Myometrial cell (primary cell): ENCODE measurements around the gene GPR179. TPM values are rescaled to one million over a fixed set of nuclear protein-coding genes. Genes with fewer than 3 reads are reported as not detected.

Experiments used
- total RNA-seq: library from RNA; depleted of rRNA; stranded (reverse); fragments of >200 nt; gene quantifications from 2 replicates; pipeline ENCODE4 v1.2.3, GENCODE V29; 2015

GPR179 gene, protein sequence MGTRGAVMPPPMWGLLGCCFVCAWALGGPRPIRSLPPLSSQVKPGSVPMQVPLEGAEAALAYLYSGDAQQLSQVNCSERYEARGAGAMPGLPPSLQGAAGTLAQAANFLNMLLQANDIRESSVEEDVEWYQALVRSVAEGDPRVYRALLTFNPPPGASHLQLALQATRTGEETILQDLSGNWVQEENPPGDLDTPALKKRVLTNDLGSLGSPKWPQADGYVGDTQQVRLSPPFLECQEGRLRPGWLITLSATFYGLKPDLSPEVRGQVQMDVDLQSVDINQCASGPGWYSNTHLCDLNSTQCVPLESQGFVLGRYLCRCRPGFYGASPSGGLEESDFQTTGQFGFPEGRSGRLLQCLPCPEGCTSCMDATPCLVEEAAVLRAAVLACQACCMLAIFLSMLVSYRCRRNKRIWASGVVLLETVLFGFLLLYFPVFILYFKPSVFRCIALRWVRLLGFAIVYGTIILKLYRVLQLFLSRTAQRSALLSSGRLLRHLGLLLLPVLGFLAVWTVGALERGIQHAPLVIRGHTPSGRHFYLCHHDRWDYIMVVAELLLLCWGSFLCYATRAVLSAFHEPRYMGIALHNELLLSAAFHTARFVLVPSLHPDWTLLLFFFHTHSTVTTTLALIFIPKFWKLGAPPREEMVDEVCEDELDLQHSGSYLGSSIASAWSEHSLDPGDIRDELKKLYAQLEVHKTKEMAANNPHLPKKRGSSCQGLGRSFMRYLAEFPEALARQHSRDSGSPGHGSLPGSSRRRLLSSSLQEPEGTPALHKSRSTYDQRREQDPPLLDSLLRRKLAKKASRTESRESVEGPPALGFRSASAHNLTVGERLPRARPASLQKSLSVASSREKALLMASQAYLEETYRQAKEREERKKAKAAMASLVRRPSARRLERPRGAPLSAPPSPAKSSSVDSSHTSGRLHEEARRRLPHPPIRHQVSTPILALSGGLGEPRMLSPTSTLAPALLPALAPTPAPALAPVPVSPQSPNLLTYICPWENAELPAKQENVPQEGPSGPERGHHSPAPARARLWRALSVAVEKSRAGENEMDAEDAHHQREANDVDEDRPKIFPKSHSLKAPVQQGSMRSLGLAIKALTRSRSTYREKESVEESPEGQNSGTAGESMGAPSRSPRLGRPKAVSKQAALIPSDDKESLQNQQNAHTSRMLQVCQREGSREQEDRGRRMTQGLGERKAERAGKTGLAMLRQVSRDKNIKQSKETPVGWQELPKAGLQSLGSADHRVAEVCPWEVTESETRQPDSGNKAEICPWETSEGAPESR (N-terminal part only)
- total RNA-seq, result not detected in 2 replicates

DNA sequence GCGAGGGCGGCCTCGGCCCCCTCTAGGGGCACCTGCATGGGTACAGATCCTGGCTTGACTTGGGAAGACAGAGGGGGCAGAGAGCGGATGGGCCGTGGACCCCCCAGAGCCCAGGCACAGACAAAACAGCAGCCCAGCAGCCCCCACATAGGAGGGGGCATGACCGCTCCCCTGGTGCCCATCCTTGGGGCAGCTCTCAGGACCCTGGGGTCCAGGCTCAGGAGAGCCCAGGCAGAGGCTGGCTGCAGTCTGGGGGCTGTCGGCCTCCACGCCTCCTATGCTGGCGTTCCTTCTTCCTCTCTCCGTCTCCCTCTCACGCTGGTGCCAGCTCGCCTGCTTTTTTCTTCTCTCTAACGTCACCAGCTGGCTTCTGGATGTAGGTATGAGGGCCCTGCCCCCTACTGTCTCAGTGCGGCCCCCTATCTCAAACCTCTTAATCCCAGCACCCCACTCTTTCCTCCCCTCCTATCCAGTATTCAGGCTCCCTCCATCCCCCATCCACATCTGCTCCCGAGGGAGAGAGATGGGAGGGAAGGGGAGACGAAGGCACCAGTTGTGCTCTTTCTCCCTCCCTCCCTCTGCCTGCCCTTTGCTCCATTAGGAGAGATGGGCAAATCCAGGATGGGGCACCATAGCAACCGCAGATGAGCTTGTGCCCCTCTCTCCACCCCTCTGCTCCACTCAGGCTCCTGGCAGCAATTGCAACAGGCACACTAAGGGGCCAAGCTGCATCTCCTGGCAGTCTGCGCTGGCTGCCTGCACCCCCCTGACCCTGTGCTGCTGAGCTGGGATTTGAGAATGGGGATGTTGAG is at the start of gene GPR179:
TSS of gene GPR179 (minus strand) at position 349 of the 812 bp plus-strand sequence. CDS start at position 182, 167 bp downstream.

DNA sequence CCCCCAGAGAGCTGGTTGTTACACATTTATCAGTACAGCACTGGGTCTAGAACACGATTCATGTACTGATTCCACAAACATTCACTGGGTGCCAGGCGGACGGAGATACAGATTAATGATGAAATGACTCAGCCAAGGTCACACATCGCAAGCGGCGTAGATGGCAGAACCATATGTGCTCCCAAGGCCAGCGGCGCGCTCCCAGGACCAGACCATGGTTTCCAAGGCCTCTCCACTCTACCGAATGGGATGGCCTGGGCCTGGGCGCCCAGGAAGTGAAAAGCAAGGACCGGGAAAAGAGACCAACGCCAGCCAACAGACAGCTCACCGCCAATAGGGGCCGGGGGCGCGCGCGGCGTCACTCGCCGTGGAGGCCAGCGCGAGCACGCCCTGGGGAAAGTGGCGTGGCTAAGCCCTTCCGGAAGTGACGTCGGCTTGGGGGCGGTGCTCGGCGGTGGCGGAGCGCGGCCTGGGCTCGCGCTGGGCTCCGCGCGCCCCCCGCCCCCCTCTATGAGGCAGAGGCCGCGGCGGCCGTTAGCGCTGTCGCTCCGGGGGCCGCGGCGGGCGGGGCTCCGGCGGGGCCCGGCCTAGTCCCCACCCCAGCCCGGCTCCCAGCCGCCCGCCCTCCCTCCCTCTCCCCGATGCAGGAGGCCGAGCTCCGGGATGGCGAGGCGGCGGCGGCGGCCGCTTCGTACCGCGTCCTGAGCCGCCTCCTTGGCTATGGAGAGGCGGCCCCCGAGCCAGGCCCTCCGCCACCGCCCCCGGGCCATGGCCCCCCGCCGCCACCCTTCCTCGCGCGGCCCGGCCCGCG is 7.9 kb upstream of the GPR179 start, which contains the start of gene SOCS7:
TSS of gene SOCS7 (plus strand) at position 433 of the 811 bp plus-strand sequence. CDS start at position 642, 209 bp downstream.

DNA sequence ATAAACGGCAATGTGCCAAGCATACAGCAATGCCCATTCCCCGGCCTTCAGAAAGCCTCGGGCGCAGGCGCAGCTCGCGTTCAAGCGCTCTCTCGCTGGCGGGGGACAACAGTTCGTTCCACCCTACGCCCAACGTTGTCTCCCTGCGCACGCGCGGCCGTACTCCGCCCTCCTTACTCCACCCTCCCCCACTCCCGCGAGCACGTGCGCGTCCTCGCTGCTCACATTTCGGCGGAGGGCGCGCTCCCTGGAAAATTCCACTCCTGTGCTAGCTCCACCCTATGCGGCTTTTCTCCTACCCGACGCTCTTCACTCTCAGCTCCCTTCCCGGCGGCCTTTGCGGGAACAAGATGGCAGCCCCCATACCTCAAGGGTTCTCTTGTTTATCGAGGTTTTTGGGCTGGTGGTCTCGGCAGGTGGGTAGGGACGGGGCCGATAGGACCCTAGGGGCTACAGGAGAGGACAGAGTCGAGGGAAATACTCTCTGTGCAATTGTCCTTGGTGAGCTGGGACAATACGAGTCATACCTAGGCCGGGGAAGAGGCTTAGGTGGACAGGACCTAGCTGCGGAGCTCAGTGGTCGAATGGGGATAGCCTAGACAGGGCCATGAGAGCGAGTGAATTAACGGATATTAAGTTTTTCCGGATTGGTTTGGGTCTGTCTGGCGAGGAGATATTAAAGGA is 46.8 kb downstream of the GPR179 start, which contains the start of gene MRPL45:
TSS of gene MRPL45 (plus strand) at position 335 of the 684 bp plus-strand sequence. CDS start at position 351, 16 bp downstream.

Other genes starting within 250 kb of the GPR179 start
- not detected in 2 replicates for gene TBC1D3E, start 216.0 kb downstream of the GPR179 start, total RNA-seq
- gene TBC1D3, start 151.4 kb downstream of the GPR179 start, total RNA-seq, result not detected in 2 replicates
- gene MRPL45, start 46.8 kb downstream of the GPR179 start, total RNA-seq, result 37.6 and 37.8 TPM in 2 replicates
- gene SOCS7, start 7.9 kb upstream of the GPR179 start, total RNA-seq, result 8.1 and 10.3 TPM in 2 replicates
- 59.1 and 62.4 TPM in 2 replicates for gene ARHGAP23, start 84.5 kb upstream of the GPR179 start, total RNA-seq